COR-L47 (cell line): ENCODE results near the gene SCARF2.
A peak's percentile ranks its signal among the peaks of the same experiment; 100 is the strongest.
"Not testable (repeated sequence)": the region's sequence is repeated elsewhere in the genome, so short reads cannot be mapped to it uniquely, and the experiment has no call there.

Experiments
- DNase-seq: peaks from one replicate; lab custom pipeline; 2025; lab: John Stamatoyannopoulos, UW

The SCARF2 gene, protein sequence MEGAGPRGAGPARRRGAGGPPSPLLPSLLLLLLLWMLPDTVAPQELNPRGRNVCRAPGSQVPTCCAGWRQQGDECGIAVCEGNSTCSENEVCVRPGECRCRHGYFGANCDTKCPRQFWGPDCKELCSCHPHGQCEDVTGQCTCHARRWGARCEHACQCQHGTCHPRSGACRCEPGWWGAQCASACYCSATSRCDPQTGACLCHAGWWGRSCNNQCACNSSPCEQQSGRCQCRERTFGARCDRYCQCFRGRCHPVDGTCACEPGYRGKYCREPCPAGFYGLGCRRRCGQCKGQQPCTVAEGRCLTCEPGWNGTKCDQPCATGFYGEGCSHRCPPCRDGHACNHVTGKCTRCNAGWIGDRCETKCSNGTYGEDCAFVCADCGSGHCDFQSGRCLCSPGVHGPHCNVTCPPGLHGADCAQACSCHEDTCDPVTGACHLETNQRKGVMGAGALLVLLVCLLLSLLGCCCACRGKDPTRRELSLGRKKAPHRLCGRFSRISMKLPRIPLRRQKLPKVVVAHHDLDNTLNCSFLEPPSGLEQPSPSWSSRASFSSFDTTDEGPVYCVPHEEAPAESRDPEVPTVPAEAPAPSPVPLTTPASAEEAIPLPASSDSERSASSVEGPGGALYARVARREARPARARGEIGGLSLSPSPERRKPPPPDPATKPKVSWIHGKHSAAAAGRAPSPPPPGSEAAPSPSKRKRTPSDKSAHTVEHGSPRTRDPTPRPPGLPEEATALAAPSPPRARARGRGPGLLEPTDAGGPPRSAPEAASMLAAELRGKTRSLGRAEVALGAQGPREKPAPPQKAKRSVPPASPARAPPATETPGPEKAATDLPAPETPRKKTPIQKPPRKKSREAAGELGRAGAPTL

DNA sequence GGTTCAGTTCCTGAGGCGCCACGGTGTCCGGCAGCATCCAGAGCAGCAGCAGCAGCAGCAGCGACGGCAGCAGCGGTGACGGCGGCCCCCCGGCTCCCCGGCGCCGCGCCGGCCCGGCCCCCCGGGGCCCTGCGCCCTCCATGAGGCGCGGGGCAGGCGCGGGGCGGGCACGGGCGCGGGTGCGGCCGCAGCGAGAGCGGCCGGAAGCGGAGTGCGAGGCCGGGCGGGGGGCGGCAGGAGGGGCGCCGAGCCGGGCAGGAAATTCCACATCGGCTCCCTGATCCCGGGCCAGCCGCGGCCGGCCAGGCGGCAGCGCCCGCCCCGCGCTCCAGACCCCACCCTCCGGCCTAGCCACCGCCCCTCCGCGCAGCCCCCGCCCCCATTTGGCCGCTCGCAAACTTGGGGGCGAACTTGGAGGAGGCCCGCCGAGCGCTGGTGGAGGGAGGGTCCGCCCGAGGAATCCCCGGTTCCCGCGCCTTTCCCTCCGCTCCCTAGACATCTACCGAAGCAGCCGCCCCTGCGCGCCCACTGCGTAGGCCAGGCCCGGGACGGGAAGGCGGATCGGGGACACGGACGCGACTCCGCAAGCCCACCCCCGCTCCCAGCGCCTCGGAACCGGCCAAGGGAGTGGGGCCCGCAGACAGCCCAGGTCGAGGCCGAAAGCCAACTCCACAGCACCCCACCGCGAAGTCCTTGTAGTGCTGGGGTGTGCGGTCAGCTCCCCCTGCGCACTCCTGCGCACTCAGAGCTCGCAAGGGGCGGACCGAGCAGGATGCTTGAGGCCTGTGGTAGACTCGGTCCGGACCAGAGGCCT is at the start of gene SCARF2:
SCARF2 (minus strand) TSS at position 213 of the 814 bp plus-strand sequence; CDS start at position 142, 71 bp downstream.
- peak; percentile 37 for DNase-seq

DNA sequence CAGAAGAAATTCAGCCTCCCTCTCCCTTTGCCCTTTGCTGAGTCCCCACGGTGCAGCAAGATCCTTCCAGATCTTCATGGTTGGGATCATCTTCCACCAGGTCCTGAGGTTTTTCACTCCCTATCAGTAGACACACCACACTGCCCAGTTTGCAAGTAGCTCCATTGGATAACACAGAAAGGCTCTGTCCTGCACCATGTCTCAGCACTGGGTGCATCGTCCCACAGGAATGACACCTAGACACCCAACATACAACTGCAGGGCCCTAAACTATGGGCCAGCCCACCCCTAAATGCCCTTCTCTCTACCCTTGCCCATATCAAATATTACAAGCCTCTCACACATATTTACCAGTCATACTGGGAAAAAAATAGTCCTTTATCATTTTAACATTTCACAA is 48.6 kb upstream of the SCARF2 start:
- no peak for DNase-seq

DNA sequence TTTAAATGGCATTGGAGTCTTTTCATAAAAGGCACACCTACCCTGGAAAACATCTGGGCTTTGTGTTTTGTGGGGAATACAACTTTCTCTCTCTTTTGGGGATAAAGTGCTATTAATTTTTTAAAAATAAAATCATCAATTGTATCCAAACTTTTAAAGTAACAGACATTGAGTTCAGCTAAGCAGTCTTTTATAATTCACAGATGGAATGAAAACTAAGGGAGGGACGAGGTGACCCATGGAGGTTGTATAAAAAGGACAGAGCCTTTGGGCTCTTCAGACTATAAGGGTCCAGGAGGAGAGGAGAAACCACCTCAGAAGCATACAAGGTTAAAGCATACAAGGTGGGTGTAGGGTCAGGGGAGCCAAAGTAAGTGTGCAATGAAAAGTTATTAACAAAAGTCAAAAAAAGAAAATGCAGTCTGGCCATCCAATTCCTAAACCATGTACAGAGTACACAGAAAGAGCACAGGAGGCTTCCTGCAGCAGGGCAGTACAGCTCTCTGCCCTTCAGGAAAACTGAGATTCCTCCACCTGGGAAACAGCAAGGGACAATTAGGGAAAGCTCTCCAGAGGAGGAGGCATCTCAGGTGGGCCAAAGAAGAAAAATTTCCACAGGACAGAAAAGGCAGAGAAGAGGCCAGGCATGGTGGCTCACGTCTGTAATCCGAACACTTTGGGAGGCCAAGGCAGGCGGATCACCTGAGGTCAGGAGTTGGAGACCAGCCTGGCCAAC is 47.5 kb upstream of the SCARF2 start:
- DNase-seq = no peak

DNA sequence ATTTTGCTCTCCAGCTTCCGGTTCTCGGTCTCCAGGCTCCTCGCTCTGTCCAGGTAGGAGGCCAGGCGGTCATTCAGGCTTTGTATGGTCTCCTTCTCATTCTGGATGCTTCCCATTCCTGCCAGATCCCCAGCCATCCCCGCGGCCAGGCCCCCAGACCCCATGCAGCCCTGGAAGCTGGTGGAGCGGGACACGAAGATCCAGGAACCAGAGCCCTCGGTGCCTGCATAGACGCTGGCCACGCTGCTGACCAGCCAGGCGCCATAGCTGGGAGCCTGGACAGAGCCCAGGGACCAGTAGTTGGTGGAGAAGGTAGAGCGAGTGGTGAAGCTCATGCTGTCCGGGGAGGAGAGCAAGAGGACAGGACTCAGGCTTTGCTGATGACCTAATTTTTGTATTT is 46.1 kb upstream of the SCARF2 start:
- no peak for DNase-seq

DNA sequence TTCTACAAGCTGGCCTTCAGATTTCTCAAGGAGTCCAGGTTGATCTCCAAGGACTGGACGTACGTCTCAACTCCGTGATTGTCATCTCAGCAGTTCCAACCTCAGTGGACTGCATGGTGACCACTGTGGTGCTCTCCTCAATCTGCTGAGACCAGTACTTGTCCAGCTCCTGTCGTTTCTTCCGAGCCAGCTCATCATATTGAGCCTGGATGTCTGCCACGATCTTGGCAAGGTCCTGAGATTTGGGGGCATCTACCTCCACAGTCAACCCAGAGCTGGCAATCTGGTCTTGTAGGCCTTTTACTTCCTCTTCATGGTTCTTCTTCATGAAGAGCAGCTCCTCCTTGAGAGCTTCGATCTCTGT is 45.5 kb upstream of the SCARF2 start:
- not testable (repeated sequence) for DNase-seq

DNA sequence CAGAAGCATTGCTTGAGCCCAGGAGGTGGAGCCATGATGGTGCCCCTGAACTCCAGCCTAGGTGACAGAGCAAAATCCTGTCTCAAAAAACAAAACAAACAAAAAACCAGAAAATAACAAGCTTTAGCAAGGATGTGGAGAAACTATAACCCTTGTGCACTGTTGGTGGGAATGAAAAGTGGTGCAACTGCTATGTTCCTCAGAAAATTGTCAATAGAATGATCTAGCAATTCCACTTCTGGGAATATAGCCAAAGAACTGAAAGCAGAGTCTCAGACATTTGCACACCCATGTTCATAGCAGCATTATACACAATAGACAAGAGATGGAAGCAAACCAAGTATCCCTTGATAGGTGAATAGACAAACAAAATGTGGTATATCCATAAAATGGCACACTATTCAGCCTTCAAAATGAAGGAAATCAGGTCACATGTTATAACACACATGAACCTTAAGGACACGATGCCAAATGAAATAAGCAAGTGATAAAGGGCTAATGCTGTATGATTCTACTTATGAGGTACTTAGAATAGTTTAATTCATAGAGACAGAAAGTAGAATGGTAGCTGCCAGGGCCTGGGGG is 42.1 kb upstream of the SCARF2 start:
- no peak for DNase-seq

DNA sequence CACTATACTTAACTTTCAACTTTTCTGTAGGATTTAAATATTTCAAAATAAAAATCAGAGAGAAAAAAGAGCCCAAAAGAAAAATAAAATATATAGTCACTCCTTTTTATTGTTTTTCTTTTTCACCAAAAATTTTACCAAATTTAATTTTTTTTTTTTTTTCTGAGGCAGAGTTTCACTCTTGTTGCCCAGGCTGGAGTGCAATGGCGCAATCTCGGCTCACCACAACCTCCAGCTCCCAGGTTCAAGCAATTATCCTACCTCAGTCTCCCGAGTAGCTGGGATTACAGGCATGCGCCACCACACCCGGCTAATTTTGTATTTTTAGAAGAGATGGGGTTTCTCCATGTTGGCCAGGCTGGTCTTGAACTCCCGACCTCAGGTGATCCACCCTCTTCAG is 40.4 kb upstream of the SCARF2 start:
- not testable (repeated sequence) for DNase-seq

DNA sequence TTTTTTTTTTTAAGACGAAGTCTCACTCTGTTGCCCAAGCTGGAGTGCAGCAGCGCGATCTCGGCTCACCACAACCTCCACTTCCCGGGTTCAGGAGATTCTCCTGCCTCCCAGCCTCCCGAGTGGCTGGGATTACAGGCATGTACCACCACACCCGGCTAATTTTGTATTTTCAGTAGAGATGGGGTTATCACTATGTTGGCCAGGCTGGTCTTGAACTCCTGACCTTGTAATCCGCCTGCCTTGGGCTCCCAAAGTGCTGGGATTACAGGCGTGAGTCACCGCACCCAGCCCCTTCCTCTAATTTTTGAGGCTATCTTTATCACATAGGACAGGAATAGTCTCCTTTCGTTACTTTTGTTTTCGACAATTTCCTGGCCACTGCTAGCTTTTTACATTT is 37.9 kb upstream of the SCARF2 start:
- DNase-seq = not testable (repeated sequence)

DNA sequence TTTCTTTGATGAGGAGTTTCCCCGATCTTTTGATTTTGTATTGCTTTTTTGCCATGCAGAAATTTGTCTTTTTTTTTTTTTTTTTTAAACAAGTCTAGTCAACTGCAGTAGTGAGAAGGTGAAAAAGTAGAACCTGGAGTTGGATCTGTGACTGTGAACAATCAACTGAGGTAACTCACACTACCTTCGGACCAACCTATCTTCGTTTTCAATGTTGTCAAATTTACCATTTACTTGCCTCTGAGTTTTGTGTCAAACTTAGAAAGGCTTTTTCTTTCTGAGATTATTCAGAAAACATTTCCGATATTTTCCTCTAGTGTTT is 37.5 kb upstream of the SCARF2 start:
- DNase-seq = no peak

DNA sequence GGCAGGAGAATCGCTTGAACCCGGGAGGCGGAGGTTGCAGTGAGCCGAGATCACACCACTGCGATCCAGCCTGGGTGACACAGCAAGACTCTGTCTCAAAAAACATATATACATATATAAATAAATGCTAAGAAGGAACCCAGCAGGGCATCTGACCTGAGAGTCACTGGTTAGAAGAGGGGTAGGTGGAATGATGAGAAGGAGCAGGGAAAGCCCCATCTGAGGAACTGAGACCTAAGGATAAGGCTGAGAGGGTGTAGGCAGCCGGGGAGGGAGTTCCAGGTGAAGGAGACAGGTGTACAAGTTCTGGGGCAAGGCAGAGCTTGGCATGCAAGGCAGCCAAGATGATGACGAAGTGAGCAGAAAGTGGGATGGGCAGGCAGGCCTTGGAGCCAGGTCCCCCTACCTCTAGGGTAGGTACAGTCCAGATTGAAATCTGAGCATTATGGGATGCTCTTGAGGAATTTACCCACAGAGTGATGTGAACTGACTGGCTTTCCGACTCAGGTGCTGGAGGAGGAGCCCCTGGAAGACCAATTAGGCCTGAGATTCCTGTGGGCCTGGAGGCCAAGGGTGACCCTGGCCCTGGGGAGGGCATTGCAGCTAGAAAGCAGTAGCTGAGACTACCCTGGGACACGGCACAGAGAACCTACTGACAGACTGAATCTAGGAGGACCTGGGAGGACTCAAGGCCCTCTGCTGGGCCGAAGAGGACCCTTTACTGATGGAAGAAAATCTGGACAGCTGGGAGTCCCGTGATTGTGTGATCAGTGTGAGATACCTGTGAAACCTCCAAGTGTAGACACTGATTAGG is 35.2 kb upstream of the SCARF2 start:
- no peak for DNase-seq

DNA sequence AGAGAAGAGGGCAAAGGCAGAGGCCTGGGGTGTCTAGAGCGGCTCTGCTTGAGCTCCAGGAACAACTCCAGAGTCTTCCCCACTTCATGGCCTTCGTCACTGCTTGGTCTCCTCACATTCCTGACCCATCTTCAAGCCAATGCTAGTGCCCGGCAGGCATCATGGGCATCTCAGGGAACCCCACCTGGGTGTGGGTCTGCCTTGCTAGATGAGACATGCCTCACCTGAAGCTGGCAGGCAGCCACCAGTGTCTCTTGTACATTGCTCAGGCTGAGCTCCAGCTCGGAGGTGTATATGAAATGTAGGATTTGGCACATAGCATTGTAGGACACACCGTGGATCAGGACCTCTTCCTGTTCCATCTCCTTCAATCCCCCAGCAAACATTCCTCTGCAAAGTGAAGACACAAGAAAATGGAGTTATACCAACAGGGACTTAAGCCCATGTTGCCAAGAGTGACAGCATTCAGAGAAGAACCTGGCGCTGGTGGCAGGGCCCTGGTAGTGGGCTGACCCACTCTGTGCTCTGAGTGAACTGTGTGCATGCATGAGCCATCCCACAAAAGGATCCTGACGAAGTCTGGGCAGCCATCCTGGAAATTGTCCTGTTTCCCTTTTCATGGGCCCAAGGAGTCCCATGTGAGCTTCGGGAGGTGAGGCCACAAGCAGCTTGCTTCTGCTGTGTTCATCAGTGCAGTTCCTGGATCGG is 33.7 kb upstream of the SCARF2 start:
- no peak for DNase-seq

DNA sequence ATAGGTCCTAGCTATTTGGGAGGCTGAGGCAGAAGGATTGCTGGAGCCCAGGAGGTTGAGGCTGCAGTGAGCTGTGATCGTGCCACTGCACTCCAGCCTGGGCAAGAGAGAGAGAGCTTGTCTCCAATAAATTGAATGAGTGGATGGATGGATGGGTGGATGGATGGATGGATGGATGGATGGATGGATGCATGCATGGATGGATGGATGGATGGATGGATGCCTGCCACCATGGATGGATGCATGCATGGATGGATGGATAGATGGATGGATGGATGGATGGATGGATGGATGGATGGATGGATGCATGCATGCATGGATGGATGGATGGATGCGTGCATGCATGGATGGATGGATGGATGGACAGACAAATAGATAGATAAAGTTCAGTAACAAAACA is 32.9 kb upstream of the SCARF2 start:
- not testable (repeated sequence) for DNase-seq

DNA sequence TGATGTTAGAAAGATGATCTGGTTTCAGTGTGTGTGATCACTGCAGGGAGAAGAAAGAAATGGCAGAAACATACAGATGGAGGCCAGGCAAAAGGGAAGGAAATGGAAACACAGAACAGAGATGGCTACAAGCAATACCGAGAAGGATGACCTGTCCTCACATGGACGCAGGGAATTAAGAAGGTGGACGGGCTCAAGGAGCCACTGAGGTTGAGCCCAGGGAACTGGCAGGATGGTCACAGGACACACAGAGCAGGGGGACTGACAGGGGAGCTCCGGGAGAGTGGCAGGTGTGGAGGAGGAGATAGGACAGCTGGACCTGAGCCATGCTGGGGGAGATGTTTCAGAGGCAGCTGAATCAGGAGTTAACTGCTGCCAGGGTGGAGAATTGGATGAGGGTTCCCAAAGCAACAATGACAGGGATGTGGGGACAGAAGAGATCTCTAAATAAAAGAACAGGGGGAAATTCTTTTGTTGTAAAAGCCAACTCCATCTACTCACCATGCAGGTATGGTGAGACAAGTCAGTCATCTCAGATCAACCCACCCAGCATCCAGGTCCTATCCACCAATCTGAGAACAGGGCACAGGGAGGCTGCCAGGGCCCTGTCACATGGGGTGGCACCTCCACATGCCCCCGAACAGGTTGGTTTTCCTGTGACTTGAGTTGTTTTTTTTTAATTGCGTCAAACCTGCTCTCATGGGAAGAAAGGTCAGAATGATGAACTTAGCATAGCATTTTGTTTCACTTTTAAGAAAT is 31.7 kb upstream of the SCARF2 start:
- DNase-seq = no peak

DNA sequence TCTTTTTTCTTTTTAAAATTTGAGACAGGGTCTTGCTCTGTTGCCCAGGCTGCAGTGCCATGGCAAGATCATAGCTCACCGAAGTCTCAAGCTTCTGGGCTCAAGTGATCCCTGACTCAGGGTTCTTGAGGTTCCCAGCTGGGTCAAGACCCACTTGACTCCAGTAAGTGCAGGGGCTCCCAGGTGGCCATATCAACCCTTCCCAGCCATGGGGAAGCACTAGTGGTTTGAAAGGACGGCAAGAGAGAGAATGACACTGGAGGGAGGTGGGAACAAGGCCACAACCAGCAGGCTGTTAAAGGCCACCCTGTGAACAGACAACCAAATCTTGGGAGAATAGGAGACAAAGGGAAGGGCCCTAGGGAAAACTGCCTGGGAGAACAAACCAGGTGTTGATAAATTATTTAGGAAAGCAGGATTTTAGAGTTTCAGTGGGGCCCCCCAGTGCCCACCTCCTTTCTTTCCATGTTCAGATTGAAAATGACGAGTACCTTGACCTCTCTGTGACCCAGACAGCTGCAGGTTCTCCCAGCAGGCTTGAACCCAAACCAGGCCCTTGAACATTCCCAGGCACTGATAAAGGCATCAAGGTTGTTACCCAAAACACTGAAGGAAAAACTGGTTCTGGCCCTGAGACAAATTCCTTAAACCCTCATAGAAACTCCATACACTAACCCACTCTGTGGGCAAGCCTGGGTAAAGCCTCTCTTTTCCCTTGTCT is 29.2 kb upstream of the SCARF2 start:
- DNase-seq = no peak

DNA sequence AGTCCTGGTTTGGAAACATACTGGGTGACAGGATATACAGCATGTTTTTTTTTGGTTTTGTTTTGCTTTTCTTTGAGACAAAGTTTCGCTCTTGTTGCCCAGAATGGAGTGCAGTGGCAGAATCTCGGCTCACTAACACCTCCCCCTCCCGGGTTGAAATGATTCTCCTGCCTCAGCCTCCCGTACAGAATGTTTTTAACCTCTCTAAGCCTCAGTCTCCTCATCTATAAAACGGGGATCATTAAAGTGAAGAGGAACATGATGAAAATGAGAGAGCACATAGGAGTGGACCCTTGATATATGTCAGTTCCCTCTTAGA is 28.1 kb upstream of the SCARF2 start:
- DNase-seq = no peak

DNA sequence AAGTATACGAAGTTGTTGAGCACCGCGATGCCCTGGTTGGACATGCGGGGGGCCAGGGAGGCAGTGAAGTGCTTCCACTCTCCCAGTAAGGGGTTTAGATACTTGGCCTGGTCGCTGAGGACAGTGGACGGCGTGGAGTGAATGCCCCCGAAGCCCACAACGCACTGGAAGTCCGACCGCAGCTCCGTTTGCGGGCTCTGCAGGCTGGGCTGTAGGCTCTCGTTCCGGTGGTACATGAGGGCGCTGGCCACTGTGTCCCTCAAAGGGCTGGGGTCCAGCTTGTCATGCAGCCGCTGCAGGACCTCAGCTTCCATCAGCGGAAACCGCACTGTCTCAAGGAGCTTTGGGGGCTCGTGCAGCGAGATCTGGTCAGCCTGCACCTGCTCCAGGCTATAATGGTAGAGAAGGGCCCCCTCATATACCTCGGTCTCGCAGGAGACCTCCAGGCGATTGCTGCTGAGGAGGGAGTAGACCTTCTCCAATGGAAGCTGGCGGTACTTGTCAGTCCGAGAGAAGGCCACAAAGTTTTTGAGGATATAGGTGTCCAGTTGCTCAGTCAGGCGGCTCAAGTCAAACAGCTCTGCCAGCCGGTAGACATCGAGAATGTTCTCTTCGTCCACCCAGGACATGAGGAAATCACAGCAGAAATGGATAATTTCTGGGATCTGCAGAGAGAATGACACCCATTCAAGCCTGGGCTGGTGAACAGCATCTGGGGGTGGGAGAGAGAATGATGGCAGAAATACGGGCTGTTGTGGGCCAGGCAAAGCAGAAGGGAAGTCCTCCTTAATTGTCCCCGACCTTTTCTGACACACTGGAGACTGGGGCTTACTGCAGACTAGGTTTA is 27.5 kb upstream of the SCARF2 start:
- no peak for DNase-seq

DNA sequence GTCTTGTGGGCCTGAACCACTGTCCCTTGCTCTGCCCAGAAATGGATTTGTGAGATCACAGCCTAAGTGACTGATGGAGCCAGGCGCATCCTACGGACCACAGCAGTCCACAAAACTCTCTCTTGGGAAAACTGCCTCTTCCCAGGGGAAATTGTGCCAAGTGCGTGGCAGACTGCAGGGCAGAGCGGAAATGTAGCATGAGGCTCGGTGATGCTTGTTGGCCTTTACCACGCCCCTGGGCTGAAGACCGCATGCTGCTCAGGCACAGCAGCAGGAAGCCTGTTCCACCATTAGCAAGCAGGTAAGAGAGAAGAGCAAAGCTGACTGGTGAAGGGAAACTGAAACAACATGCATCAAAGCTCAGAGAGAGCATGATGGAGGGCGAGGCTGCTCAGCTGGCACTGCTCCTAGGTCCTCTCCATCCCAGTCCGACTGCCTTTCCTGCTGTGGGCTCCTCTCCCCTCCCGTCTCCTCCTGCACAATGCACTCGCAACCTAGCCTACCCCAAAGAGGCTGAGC is 26.5 kb upstream of the SCARF2 start:
- no peak for DNase-seq
